ENCODE results near the gene PLTP.

DNA sequence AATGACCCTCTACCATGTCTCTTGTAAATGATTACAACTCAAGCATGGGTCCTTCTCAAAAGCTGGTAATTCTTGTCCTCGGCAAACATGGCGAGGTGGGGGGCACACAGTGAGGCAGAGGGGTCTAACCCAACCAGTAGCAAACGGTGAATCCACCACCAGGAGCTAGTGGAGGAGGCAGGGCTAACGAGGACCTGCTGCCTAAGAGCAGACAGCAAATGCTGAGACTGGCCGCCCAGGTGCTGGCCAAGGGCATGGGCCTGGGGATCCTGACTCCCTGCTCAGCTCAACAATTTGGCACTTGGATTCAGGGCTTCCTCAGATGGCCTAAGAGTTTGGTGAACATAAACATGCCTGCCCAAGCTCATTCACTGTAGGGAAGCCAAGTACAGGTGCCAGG is 40.9 kb upstream of the PLTP start:
- TF ChIP-seq, protein P1, sequence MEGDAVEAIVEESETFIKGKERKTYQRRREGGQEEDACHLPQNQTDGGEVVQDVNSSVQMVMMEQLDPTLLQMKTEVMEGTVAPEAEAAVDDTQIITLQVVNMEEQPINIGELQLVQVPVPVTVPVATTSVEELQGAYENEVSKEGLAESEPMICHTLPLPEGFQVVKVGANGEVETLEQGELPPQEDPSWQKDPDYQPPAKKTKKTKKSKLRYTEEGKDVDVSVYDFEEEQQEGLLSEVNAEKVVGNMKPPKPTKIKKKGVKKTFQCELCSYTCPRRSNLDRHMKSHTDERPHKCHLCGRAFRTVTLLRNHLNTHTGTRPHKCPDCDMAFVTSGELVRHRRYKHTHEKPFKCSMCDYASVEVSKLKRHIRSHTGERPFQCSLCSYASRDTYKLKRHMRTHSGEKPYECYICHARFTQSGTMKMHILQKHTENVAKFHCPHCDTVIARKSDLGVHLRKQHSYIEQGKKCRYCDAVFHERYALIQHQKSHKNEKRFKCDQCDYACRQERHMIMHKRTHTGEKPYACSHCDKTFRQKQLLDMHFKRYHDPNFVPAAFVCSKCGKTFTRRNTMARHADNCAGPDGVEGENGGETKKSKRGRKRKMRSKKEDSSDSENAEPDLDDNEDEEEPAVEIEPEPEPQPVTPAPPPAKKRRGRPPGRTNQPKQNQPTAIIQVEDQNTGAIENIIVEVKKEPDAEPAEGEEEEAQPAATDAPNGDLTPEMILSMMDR (IDR thresholded peaks at IDR 0.05; ENCODE audit: poor library complexity, severe bottlenecking), result no peak
- TF ChIP-seq TAF1 (IDR thresholded peaks at IDR 0.05; ENCODE audit: low read depth) (no peak), RAD21 (conservative IDR thresholded peaks at IDR 0.05) (no peak), POLR2AphosphoS5 (IDR thresholded peaks at IDR 0.05) (no peak), EZH2 (IDR thresholded peaks at IDR 0.05; ENCODE audit: borderline replicate concordance, insufficient read depth, low read length, poor library complexity, severe bottlenecking) (no peak), REST (IDR thresholded peaks at IDR 0.05; ENCODE audit: borderline replicate concordance) (no peak)

All from neural cell (in vitro differentiated cells).